ENCODE data around the gene NUP188.
A peak's percentile ranks its signal among the peaks of the same experiment; 100 is the strongest.
"Not testable (repeated sequence)": the region's sequence is repeated elsewhere in the genome, so short reads cannot be mapped to it uniquely, and the experiment has no call there.

Gene NUP188

DNA sequence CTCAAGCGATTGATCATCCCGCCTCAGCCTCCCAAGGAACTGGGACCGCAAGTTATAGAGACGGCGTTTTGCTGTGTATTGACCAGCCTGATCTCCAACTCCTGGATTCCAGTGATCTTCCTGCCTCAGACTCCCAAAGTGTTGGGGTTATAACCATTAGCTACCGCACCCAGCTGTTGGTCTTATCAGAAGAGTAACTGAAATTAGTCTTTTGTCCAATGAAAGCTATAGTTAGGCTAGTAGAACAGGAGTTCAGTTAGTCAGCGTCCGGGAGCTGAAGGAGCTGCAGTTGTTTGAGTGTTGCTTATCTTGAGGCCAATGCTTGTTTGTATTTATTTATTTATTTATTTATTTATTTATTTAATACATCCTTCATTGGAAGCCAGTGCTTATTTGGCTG, 85.7 kb downstream of the NUP188 start:
- H3K27ac ChIP-seq (ENCODE audit: low read depth, low read length): no peak overlapping the region
- no peaks in the 10 kb centered on the region for H3K9me3 ChIP-seq (ENCODE audit: control insufficient read depth, insufficient read depth, low read depth, low read length)
- H3K4me1 ChIP-seq (ENCODE audit: control insufficient read depth, insufficient read depth, low read length): peaks cover 17% of the 10 kb centered on the region
- H3K4me3 ChIP-seq (ENCODE audit: low read depth, low read length): no peak overlapping the region
- no peak overlapping the region for H3K9ac ChIP-seq (ENCODE audit: low read length)
- no peaks in the 10 kb centered on the region for H3K27me3 ChIP-seq (ENCODE audit: control insufficient read depth, insufficient read depth, low read length)
- no peaks in the 10 kb centered on the region for H3K36me3 ChIP-seq (ENCODE audit: control insufficient read depth, insufficient read depth, low read length)

DNA sequence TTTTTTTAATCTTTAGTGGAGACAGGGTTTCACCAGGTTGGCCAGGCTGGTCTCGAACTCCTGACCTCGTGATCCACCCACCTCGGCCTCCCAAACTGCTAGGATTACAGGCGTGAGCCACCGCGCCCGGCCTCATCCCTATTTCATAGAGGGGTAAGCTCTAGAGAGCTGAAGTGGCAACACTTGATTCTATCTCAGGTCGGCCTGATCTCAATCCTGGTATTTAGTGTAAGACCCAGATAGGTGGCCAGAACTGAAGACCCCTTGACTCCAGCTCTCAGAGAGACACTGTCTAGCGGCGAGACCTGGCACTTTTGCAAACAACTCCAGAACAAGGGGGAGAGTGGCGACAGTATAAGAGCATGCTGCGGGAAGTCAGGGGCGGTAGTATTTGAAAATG, 88.3 kb downstream of the NUP188 start:
- H3K36me3 ChIP-seq (ENCODE audit: control insufficient read depth, insufficient read depth, low read length); H3K27ac ChIP-seq (ENCODE audit: low read depth, low read length); H3K27me3 ChIP-seq (ENCODE audit: control insufficient read depth, insufficient read depth, low read length); H3K9me3 ChIP-seq (ENCODE audit: control insufficient read depth, insufficient read depth, low read depth, low read length): not testable (repeated sequence)
- Histone ChIP-seq H3K9ac (ENCODE audit: low read length) (peak overlapping the region; percentile 56), H3K4me3 (ENCODE audit: low read depth, low read length) (peak overlapping the region; percentile 57), H3K4me1 (ENCODE audit: control insufficient read depth, insufficient read depth, low read length) (peaks cover 12% of the 10 kb centered on the region; the same call in 1 of the 2 replicates)

DNA sequence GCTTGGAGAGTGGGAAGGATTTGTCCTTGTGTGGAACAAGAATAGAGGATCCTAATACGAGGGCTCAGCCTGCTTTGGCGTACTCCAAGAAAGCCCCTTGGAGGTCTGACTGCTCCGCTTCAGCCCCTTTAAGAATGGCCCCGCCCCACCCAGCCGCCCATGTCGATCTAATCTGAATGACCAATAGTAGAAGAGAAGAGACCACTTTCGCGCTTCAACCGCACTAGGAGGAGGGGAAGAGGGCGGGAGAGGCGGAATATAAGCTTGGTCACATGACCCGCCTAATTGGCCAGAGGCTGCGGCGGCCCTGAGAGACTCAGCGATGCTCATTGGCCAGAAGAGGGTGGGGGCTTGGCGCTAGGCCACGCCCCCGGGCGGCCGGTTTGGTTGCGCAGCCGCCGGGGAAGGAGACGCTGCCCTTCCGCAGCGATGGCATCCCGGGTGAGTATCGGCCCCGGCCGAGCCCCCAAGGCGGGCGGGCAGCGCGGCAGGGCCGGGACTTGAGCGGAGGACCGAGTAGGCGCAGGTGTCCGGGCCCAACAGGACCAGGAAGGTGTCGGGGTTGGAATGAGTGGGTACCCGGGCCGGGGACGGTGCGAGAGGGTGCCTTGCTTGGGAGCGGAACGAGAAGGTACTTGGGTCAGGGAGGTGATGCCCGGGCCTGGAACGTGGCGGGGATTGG, 88.9 kb downstream of the NUP188 start, which contains the start of gene MIGA2:
MIGA2 (plus strand) TSS at position 386 of the 682 bp plus-strand sequence. CDS start 3,969 bp downstream, outside the sequence.
- no peaks in the 10 kb centered on the region for H3K27me3 ChIP-seq (ENCODE audit: control insufficient read depth, insufficient read depth, low read length)
- no peak within 1 kb of the TSS; the same call in 1 of the 2 replicates for H3K27ac ChIP-seq (ENCODE audit: low read depth, low read length)
- H3K4me3 ChIP-seq (ENCODE audit: low read depth, low read length): peak within 1 kb of the TSS; percentile 93

DNA sequence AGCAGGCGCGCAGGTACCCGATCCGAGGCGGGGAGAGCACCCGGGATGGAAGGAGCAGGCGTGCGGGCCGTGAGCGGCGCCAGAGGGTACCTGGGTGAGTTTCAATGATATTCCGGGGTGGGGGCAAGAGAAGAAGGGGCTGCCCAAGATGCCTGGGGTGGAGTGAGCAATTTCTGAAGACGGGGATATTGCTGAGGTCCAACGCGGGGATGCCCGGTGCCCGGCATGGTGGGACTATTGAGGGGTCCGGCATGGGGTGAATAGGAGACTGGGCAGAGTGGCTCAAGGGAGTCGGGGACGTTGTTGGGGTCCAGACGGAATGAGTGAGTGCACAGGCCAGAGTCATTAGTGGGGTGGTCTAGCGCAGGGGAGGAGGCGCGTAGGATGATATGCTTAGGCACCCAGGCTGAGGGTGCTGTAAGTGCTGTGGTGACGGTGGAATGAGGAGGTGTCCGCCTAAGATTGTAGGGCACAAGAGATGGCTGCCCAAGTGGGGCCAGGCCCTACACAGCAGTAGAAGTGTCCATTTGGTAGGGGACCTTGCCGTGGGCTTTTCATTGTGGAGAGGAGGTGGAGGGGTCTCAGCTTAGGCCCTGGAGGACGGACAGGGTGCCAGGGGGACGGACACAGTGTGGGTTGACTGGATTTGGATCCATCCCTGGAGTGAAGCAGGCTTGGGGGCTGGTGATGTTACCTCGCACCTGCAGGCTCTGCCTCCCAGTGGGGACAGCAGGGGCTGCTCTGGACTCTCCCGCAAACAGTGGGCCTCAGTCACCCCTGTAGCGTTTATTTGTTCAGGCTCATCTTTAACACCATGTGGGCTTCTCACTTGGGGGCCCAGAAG, 89.6 kb downstream of the NUP188 start:
- H3K27me3 ChIP-seq (ENCODE audit: control insufficient read depth, insufficient read depth, low read length): no peaks in the 10 kb centered on the region
- no peaks in the 10 kb centered on the region for H3K9me3 ChIP-seq (ENCODE audit: control insufficient read depth, insufficient read depth, low read depth, low read length)
- H3K4me1 ChIP-seq (ENCODE audit: control insufficient read depth, insufficient read depth, low read length): peaks cover 12% of the 10 kb centered on the region; the same call in 1 of the 2 replicates
- peak overlapping the region; percentile 65 for H3K9ac ChIP-seq (ENCODE audit: low read length)
- peaks cover 14% of the 10 kb centered on the region for H3K36me3 ChIP-seq (ENCODE audit: control insufficient read depth, insufficient read depth, low read length)
- H3K27ac ChIP-seq (ENCODE audit: low read depth, low read length): no peak overlapping the region
- H3K4me3 ChIP-seq (ENCODE audit: low read depth, low read length): peak overlapping the region; percentile 93

More for the DNA sequence above, 88.9 kb downstream of the NUP188 start, which contains the start of gene MIGA2:
- Histone ChIP-seq H3K9ac (ENCODE audit: low read length) (peak within 1 kb of the TSS; percentile 65), H3K9me3 (ENCODE audit: control insufficient read depth, insufficient read depth, low read depth, low read length) (no peaks in the 10 kb centered on the region), H3K4me1 (ENCODE audit: control insufficient read depth, insufficient read depth, low read length) (peaks cover 12% of the 10 kb centered on the region; the same call in 1 of the 2 replicates), H3K36me3 (ENCODE audit: control insufficient read depth, insufficient read depth, low read length) (peaks cover 6% of the 10 kb centered on the region)

DNA sequence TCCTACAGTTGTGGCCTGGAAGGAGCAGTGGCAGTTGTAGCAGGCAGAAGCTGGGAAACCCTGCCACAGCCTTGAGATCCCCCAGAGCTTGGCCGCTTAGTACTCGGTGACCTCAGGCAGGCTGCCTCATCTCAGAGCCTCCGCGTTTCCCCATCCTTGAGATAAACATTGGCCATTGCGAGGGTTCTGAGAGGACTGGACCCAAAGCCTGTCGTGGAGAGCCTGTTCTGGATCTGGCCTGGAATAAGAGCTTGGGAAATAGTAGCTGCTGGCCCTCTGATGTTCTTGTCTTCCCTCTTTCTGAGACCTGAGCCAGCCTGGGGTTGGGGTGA, 90.2 kb downstream of the NUP188 start:
- Histone ChIP-seq H3K4me1 (ENCODE audit: control insufficient read depth, insufficient read depth, low read length) (peaks cover 12% of the 10 kb centered on the region; the same call in 1 of the 2 replicates), H3K9me3 (ENCODE audit: control insufficient read depth, insufficient read depth, low read depth, low read length) (no peaks in the 10 kb centered on the region), H3K9ac (ENCODE audit: low read length) (no peak overlapping the region), H3K27me3 (ENCODE audit: control insufficient read depth, insufficient read depth, low read length) (no peaks in the 10 kb centered on the region), H3K4me3 (ENCODE audit: low read depth, low read length) (peak overlapping the region; percentile 93), H3K36me3 (ENCODE audit: control insufficient read depth, insufficient read depth, low read length) (peaks cover 20% of the 10 kb centered on the region), H3K27ac (ENCODE audit: low read depth, low read length) (no peak overlapping the region)

DNA sequence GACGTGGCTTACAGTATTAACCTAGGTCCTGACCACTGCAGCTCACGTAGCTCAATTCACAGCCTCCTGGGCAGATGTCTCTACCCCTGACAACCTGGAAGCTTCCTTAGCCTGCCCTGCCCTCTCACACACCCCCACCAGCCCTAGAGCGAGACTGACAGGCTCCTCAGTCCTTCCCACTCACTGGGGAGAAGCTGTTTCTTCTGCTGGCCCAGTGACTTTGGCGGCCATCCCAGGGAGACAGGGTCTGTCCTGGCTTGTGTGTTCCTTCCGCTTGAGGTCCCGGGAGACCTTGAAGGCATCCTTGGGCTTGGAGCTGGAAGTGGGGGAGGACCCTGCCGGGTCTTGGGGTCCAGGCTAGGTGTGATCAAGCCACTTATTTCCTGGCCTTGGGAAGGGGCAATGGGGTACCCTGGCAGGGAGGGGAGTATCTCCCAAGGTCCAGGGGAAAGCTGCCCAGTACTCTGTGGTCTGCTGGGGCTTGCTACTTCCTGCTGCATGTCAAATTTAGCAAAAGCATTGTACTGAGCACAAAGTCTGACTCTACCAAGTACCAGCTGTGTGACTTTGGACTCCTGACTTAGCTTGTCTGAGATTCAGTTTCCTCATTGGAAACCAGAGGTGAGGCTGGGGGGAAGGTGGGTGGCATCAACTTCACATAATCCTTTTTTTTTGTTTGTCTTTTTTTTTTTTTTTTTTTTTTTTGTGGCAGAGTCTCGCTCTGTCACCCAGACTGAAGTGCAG, 90.8 kb downstream of the NUP188 start:
- H3K9ac ChIP-seq (ENCODE audit: low read length): no peak overlapping the region
- H3K9me3 ChIP-seq (ENCODE audit: control insufficient read depth, insufficient read depth, low read depth, low read length): no peaks in the 10 kb centered on the region
- H3K27ac ChIP-seq (ENCODE audit: low read depth, low read length): no peak overlapping the region
- peaks cover 12% of the 10 kb centered on the region; the same call in 1 of the 2 replicates for H3K4me1 ChIP-seq (ENCODE audit: control insufficient read depth, insufficient read depth, low read length)
- H3K4me3 ChIP-seq (ENCODE audit: low read depth, low read length): 0 out of 2 replicates have a peak overlapping the region, but pooled peaks have one; percentile 93
- H3K27me3 ChIP-seq (ENCODE audit: control insufficient read depth, insufficient read depth, low read length): no peaks in the 10 kb centered on the region
- H3K36me3 ChIP-seq (ENCODE audit: control insufficient read depth, insufficient read depth, low read length): peaks cover 23% of the 10 kb centered on the region

DNA sequence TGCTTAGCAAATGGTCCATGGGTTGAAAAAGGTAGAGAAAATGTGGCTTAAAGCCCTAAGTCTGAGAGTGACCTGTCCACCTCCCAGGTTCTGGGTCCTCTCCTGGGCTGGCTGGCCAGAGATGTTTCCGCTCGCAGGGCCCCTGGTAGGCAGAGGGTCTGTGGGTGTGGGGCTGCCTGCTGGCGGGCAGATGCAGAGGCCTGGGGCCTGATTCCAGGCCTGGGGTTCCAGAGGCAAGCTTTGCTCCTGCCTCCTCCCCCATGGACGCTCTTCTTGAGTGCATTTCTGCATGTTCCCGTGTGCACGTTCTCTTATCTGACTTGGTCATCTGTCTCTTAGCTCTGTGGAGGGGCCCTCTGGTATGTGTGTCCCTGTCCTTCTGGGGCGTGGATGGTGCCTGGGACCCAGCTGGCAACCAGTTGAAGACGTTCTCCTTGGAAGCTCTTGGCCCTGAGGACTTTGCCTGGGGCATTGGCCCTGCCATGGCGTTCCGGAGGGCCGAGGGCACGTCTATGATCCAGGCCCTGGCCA, 92.7 kb downstream of the NUP188 start:
- Histone ChIP-seq H3K4me1 (ENCODE audit: control insufficient read depth, insufficient read depth, low read length) (peaks cover 12% of the 10 kb centered on the region; the same call in 1 of the 2 replicates), H3K9ac (ENCODE audit: low read length) (no peak overlapping the region)

DNA sequence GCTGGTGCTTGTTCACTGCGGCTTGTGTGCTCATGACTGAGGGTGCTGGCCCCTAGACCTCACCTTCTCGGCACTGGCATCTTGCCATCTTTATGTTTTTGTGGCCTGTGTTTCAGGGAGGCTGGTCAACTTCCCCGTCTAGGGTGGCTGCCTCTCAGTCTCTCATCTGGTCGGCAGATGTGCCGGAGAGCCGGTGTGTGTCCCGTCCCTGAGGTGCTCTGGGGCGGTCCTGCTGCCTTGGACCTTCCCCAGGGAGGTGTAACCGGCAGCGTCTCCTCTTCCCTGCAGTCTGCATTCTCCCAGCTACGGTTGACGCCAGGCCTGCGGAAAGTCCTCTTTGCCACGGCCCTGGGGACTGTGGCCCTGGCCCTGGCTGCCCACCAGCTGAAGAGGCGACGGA, 94.5 kb downstream of the NUP188 start:
- Histone ChIP-seq H3K9me3 (ENCODE audit: control insufficient read depth, insufficient read depth, low read depth, low read length) (no peaks in the 10 kb centered on the region), H3K36me3 (ENCODE audit: control insufficient read depth, insufficient read depth, low read length) (peaks cover 26% of the 10 kb centered on the region), H3K27me3 (ENCODE audit: control insufficient read depth, insufficient read depth, low read length) (no peaks in the 10 kb centered on the region), H3K4me1 (ENCODE audit: control insufficient read depth, insufficient read depth, low read length) (peaks cover 9% of the 10 kb centered on the region; the same call in 1 of the 2 replicates), H3K27ac (ENCODE audit: low read depth, low read length) (no peak overlapping the region), H3K4me3 (ENCODE audit: low read depth, low read length) (no peak overlapping the region), H3K9ac (ENCODE audit: low read length) (no peak overlapping the region)

More for the DNA sequence above, 92.7 kb downstream of the NUP188 start:
- no peaks in the 10 kb centered on the region for H3K27me3 ChIP-seq (ENCODE audit: control insufficient read depth, insufficient read depth, low read length)
- H3K27ac ChIP-seq (ENCODE audit: low read depth, low read length): no peak overlapping the region
- H3K36me3 ChIP-seq (ENCODE audit: control insufficient read depth, insufficient read depth, low read length): peaks cover 23% of the 10 kb centered on the region
- H3K9me3 ChIP-seq (ENCODE audit: control insufficient read depth, insufficient read depth, low read depth, low read length): no peaks in the 10 kb centered on the region
- H3K4me3 ChIP-seq (ENCODE audit: low read depth, low read length): no peak overlapping the region

DNA sequence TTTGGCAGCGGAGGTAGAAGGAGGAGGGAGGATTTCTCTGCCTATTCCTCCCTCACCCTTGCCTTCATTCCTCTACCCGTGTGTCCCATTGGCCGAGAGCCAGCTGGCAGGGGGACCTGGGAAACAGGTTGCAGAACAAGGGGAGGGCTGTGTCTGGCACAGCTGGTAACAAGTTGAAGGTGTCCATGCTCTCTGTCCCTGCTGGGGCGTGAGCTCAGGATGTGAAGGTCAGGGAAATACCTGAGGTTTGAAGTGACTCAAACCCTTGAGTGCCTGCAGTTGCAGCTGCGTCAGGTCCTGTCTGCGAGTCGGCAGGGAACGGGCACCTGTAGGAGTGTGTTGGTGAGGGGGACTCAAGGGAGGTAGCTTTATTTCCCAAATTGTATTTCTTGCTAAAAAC, 105.1 kb downstream of the NUP188 start:
- no peaks in the 10 kb centered on the region for H3K27me3 ChIP-seq (ENCODE audit: control insufficient read depth, insufficient read depth, low read length)
- no peak overlapping the region for H3K9ac ChIP-seq (ENCODE audit: low read length)
- no peak overlapping the region for H3K27ac ChIP-seq (ENCODE audit: low read depth, low read length)
- H3K4me1 ChIP-seq (ENCODE audit: control insufficient read depth, insufficient read depth, low read length): no peaks in the 10 kb centered on the region
- no peaks in the 10 kb centered on the region for H3K9me3 ChIP-seq (ENCODE audit: control insufficient read depth, insufficient read depth, low read depth, low read length)
- no peak overlapping the region for H3K4me3 ChIP-seq (ENCODE audit: low read depth, low read length)
- peaks cover 41% of the 10 kb centered on the region for H3K36me3 ChIP-seq (ENCODE audit: control insufficient read depth, insufficient read depth, low read length)

DNA sequence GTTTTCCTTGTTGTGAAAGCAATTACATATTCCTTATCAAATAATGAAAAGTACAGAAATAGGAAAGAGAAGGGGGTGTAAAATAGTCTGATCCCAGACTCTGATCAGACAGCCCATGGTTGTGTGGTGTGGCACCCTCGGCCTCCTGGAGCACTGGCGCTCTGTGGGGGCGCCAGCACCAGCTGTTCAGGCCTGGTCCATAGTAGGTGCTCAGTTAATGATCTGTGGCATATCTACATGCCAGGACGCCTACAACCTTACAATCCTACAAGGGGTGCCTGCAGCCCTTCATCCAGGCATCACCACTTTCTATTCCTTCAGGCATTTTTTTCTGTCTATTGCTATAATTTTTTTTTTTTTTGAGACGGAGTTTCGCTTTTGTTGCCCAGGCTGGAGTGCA, 105.5 kb downstream of the NUP188 start:
- no peak overlapping the region for H3K9ac ChIP-seq (ENCODE audit: low read length)
- H3K27ac ChIP-seq (ENCODE audit: low read depth, low read length): no peak overlapping the region
- H3K27me3 ChIP-seq (ENCODE audit: control insufficient read depth, insufficient read depth, low read length): no peaks in the 10 kb centered on the region
- no peaks in the 10 kb centered on the region for H3K9me3 ChIP-seq (ENCODE audit: control insufficient read depth, insufficient read depth, low read depth, low read length)
- H3K36me3 ChIP-seq (ENCODE audit: control insufficient read depth, insufficient read depth, low read length): peaks cover 38% of the 10 kb centered on the region
- H3K4me1 ChIP-seq (ENCODE audit: control insufficient read depth, insufficient read depth, low read length): no peaks in the 10 kb centered on the region
- H3K4me3 ChIP-seq (ENCODE audit: low read depth, low read length): no peak overlapping the region

Measured in HUES6 (cell line).